ENCODE data around the gene DOK1.

Gene DOK1

GRCh38 chr2:74553892-74554819 is at the start of gene DOK1, which contains the start of gene LOXL3:
Gene DOK1, plus strand, starts transcription at chr2:74554720. Its CDS starts 35 bp downstream, at chr2:74554755.
Gene LOXL3, minus strand, starts transcription at chr2:74553942. Its CDS starts 1,308 bp downstream, at chr2:74552634.
- peak; percentile 79 to 82 for DNase-seq (ENCODE audit: low read depth in 2 of 2)

DNA sequence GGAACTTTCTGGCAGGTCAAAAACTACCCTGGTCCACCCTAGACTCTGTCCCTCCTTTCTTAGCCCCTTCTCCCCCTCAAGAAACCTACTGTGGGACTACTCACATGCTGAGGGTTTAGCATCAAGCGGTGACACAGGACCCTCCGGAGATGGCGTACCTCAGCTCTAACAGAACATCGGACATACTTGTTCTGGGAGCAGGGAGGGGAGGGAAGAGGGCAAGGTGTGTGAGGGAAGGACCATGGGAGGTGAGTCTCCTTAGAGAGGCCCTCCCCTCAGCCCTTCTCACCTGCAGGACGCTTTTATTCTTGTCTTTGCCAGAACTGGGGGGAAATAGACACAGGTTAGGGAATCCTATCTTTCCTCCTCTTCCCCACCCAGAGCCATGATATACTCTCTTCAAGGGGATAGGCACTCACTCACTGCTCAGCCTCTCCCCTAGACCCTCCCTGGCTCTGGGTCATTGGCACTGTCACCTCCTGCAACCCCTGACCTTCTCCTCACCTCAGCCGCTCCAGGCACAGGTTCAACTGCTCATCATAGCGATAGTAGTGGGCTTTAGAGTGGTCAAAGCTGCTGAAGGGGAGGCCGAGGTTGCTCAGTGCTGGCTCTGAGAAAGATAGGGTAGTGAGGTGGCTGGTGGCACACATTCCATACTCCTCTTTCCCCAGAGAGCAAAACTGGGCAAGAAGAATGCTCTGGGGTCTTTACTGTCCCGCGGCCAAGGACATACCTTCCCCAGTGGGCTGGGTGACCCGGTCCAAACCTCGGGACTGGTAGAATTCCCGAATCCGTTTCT is 48.9 kb upstream of the DOK1 start:
- DNase-seq (ENCODE audit: low read depth in 2 of 2) = no peak

- DNase-seq (ENCODE audit: low read depth in 2 of 2) = peak; percentile 95
These were observed 47.2 kb upstream of the DOK1 start, which contains the start of gene PCGF1 for GRCh38 chr2:74507145-74507925. Gene PCGF1, minus strand, starts transcription at chr2:74507695. Its CDS starts 27 bp downstream, at chr2:74507668.

DNA sequence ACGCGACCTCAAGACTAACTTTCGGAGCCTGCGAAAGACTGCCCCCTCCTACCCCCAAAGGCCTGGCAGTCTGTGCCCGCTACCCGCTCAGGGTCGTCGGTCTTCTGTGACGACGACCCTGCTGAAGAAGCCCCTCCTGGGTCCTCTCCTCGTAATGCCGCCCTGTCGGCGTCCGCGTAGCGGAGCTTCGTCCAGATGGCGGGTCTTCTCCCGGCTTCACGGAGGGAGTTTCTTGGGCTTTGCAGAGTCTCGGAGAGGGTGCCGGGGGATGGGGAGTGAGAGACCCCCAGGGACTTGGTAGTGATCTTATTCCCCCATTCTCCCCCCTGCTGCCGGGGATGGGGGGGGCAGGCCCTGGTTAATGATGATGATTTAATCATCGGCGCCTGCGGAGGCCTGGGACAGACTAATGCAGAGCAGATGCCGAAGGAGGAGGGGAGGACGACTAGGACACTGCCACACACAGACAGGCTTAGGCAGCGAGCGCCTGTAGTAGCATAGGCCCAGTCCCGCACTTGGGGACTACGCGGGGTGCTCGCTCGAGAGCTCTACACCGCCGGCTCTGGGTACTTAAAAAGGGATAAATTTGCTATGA is 46.5 kb upstream of the DOK1 start:
- peak; percentile 75 to 78 for DNase-seq (ENCODE audit: low read depth in 2 of 2)

- DNase-seq (ENCODE audit: low read depth in 2 of 2) = no peak
These were observed 44.2 kb upstream of the DOK1 start for GRCh38 chr2:74510272-74510671.

DNA sequence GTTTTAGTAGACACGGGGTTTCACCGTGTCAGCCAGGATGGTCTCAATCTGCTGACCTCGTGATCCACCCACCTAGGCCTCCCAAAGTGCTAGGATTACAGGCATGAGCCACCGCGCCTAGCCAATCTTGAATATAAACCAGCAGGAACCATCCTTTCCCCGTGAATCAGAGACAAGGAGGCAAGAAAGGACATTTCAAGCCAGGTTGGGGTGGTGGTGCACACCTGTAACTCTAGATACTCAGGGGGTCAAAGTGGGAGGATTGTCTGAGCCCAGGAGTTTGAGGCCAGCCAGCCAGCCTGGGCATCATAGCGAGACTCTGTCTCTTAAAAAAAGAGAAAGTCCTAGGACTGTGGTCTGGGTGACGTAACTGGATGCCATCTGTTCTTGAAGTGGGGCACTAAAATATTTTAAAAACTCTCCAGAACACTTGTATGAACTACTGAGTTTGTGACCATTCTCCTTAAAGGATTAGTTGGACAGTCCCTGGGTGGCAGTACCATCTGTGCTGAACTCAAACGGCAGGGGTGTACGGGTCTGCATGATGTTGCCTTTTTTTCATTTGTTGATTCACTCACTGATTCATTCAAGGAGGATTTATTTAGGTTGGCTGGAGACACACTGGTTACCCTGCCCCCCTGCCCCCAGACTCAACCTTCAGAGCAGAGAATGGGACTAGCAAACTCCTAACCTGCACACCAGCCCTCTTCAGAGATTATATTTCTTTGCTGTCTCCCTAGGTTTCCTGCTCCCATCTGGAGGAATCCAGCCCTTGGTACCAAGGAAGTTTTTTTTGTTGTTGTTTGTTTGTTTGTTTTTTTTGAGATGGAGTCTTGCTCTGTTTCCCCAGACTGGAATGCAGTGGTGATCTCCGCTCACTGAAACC is 43.2 kb upstream of the DOK1 start:
- no peak for DNase-seq (ENCODE audit: low read depth in 2 of 2)

- DNase-seq (ENCODE audit: low read depth in 2 of 2) = no peak
These were observed 41.5 kb upstream of the DOK1 start for GRCh38 chr2:74512744-74513604.

DNA sequence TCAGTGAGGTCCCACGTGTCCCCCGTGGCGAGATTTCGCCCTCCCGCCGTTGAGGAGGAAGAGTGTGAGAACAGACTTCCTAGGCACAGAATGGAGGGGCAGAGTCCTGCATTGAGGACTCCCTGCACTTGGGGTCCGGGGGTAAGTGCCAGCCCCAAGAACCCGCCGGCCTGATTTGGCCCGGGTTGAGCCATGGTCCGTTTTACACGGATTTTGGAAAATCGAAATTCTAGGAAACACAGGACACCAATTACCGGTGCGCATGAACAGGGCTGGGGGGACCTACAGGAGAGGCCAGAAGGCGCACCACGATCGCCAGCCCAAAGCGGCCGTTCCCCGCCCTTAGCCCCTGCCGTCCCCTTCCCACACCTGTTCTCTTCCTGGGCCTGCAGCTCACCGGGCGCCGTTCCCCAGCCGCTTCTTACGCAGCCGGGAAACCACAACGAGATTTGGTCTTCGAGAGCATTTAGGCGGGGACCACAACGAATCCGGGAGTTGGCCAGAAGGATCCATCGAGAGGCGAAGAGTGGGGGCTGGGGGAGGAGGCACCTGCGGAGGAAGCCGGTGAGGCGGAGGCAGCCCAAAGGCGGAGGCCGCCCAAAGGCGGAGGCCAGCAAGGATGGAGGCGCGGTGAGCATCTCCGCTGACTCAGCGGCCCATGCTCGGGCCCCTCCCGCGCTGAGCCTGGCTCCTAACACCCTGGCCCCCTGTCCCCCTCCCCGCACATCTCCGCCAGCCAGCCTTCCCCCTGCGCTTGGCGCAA is 40.7 kb upstream of the DOK1 start:
- DNase-seq (ENCODE audit: low read depth in 2 of 2) = no peak

GRCh38 chr2:74514368-74515270 is 39.9 kb upstream of the DOK1 start, which contains the start of gene TLX2:
Gene TLX2, plus strand, starts transcription at chr2:74514450. Its CDS starts 357 bp downstream, at chr2:74514807.
- DNase-seq (ENCODE audit: low read depth in 2 of 2) = no peak

DNA sequence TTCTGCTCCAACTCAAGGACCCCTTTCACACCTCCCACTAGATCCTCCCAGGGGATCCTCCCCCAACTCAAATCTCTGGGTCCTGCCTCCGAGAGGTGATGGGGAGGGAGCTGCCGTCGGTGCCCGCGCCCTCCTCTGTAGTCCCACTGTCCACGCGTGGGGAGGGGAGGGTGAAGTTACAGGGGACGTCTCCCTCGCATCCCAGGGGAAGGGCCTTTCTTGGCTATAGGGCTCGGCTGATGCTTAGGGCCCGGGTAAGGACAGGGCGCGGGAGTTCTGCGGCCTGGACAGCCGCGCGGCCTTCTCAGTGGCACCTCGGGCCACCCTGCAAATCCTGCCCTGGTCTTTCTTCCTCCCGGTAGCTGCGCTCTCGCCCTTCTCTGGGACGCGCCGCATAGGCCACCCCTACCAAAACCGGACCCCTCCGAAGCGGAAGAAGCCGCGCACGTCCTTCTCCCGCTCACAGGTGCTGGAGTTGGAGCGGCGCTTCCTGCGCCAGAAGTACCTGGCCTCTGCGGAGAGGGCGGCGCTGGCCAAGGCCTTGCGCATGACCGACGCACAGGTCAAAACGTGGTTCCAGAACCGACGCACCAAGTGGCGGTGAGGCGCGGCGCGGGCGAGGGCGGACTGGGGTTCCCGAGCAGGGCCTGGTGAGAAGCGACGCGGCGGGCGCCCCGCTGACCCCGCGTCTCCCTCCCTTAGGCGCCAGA is 39.1 kb upstream of the DOK1 start:
- no peak for DNase-seq (ENCODE audit: low read depth in 2 of 2)

- DNase-seq (ENCODE audit: low read depth in 2 of 2) = no peak
These were observed 38.4 kb upstream of the DOK1 start for GRCh38 chr2:74515981-74516633.

- DNase-seq (ENCODE audit: low read depth in 2 of 2) = no peak
These were observed 37.9 kb upstream of the DOK1 start for GRCh38 chr2:74516650-74517049.

- DNase-seq (ENCODE audit: low read depth in 2 of 2) = no peak
These were observed 32.0 kb upstream of the DOK1 start for GRCh38 chr2:74522516-74522915.

DNA sequence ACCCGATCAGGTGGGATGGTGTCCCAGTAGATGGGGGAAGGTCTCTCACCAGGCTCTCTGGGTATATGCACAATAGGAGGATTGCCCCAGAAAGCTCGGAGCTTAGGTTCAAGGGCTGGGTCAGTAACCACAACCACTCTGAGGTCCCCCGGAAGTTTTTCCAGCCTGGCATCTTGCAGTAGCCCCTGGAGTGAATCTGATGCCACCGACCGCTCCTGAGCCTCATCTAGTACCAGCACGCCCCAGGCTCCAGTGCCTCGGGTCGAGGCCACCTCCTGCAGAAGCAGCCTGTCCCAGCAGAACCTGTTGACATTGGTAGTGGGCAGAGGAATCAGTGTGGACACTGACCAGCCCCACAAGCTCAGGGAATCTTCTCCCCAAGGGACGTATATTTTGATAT is 30.5 kb upstream of the DOK1 start:
- DNase-seq (ENCODE audit: low read depth in 2 of 2) = no peak

GRCh38 chr2:74524955-74525716 is 29.4 kb upstream of the DOK1 start:
- no peak for DNase-seq (ENCODE audit: low read depth in 2 of 2)

All from fibroblast of skin of left biceps (primary cell).